ENCODE results near the gene CHKA.
A peak's percentile ranks its signal among the peaks of the same experiment; 100 is the strongest.

The CHKA gene

GRCh38 chr11:68012843-68013610 is 108.2 kb downstream of the CHKA start:
- intact Hi-C loops (cut with DNase I) = loop anchor here (10.0 kb wide), 1 partner anchor 192 kb away; no protein-coding TSS in a partner anchor

GRCh38 chr11:68012044-68012842 is 108.9 kb downstream of the CHKA start:
- intact Hi-C loops (cut with DNase I) = loop anchor here (10.0 kb wide), 1 partner anchor 193 kb away; no protein-coding TSS in a partner anchor
- no peak for DNase-seq

More at GRCh38 chr11:68012843-68013610, 108.2 kb downstream of the CHKA start:
- peak in 6 of 42 donors; percentile 37 to 66 (median 57) for DNase-seq

- peak in 1 of 42 donors; percentile 37 for DNase-seq
- intact Hi-C loops (cut with DNase I) = loop anchor here (10.0 kb wide), 1 partner anchor 194 kb away; no protein-coding TSS in a partner anchor
Observed at GRCh38 chr11:68011051-68011943, 109.9 kb downstream of the CHKA start.

GRCh38 chr11:68010090-68011041 is 110.8 kb downstream of the CHKA start, which contains the start of gene ALDH3B1:
Gene ALDH3B1 (plus strand): TSS chr11:68010327. CDS start chr11:68015298, 4,971 bp downstream.
- DNase-seq = peak; percentile 53 to 90 (median 78)

GRCh38 chr11:68009391-68010089 is 111.6 kb downstream of the CHKA start:
- DNase-seq = peak in 1 of 42 donors; percentile 8
- intact Hi-C loops (cut with DNase I) = loop anchor here (10.0 kb wide), 1 partner anchor 195 kb away; no protein-coding TSS in a partner anchor

More at GRCh38 chr11:68010090-68011041, 110.8 kb downstream of the CHKA start, which contains the start of gene ALDH3B1:
- intact Hi-C loops (cut with DNase I) = loop anchor here (10.0 kb wide), 1 partner anchor 194 kb away; no protein-coding TSS in a partner anchor

GRCh38 chr11:68008381-68009337 is 112.5 kb downstream of the CHKA start:
- intact Hi-C loops (cut with DNase I) = no loop called here
- peak in 11 of 42 donors; percentile 33 to 72 (median 48) for DNase-seq

- DNase-seq = peak in 1 of 42 donors; percentile 3
- intact Hi-C loops (cut with DNase I) = no loop called here
Observed at GRCh38 chr11:68007498-68008380, 113.4 kb downstream of the CHKA start.

GRCh38 chr11:68006606-68007166 is 114.5 kb downstream of the CHKA start:
- DNase-seq = no peak
- intact Hi-C loops (cut with DNase I) = no loop called here

GRCh38 chr11:68004551-68005335 is 116.4 kb downstream of the CHKA start:
- peak; percentile 49 to 92 (median 80) for DNase-seq
- intact Hi-C loops (cut with DNase I) = no loop called here

GRCh38 chr11:68003846-68004550 is 117.2 kb downstream of the CHKA start, which contains the start of gene UNC93B1:
Gene UNC93B1 (minus strand): TSS chr11:68004097. CDS start chr11:68004043, 54 bp downstream.
- intact Hi-C loops (cut with DNase I) = no loop called here
- DNase-seq = peak; percentile 42 to 86 (median 68)

GRCh38 chr11:68002938-68003845 is 118.0 kb downstream of the CHKA start:
- DNase-seq = peak in 27 of 42 donors; percentile 29 to 71 (median 51)

More at GRCh38 chr11:68002938-68003845, 118.0 kb downstream of the CHKA start:
- intact Hi-C loops (cut with DNase I) = no loop called here
